ENCODE data around the gene CREBRF. TPM values are rescaled to one million over a fixed set of nuclear protein-coding genes. Genes with fewer than 3 reads are reported as not detected.

CREBRF gene, protein sequence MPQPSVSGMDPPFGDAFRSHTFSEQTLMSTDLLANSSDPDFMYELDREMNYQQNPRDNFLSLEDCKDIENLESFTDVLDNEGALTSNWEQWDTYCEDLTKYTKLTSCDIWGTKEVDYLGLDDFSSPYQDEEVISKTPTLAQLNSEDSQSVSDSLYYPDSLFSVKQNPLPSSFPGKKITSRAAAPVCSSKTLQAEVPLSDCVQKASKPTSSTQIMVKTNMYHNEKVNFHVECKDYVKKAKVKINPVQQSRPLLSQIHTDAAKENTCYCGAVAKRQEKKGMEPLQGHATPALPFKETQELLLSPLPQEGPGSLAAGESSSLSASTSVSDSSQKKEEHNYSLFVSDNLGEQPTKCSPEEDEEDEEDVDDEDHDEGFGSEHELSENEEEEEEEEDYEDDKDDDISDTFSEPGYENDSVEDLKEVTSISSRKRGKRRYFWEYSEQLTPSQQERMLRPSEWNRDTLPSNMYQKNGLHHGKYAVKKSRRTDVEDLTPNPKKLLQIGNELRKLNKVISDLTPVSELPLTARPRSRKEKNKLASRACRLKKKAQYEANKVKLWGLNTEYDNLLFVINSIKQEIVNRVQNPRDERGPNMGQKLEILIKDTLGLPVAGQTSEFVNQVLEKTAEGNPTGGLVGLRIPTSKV
- total RNA-seq (2022; extraction: Qiagen RNA extraction; ENCODE audit: low read depth): 1.6 to 3.3 TPM (median 2.2 TPM) in 5 replicates

DNA sequence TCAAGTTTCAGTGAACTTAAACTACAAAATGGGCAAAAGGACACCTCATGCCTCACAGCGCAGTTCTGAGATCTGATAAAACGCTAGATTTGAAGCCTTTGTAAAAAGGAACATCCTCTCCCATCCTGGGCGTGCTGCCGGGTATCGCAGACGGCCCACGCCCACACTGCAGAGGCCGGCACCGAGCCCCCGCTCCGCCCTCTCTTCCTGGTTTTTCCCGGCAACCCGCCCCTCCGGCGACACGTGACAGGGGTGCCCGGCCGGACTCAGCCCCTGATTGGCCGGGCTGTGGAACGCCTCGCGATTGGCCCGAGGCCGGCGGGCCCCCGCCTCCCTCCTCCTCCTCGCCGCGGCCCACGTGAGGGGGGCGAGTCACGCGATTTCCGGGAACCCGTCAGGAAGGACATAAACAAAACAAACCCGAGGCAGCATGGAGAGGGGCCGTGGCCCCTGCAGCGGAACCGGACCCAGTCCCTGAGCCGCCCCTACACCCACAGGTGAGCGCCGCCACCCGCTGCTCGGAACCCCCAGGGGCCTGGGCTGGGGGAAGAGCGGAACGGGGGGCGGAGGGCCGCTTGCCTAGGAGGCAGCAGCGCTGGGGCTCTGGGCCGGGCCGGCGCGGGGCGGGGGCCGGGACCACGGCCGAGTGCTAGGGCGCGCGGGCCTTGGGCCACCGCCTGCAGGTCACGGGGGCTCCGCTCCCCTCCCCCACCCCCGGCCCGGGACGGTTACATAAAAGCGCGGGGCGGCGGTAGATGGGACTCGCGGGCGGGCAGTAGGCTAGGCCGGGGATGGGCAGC lies at the start of gene CREBRF:
Gene CREBRF (plus strand): TSS at position 370 of the 800 bp plus-strand sequence. CDS start 24,424 bp downstream, outside the sequence.

DNA sequence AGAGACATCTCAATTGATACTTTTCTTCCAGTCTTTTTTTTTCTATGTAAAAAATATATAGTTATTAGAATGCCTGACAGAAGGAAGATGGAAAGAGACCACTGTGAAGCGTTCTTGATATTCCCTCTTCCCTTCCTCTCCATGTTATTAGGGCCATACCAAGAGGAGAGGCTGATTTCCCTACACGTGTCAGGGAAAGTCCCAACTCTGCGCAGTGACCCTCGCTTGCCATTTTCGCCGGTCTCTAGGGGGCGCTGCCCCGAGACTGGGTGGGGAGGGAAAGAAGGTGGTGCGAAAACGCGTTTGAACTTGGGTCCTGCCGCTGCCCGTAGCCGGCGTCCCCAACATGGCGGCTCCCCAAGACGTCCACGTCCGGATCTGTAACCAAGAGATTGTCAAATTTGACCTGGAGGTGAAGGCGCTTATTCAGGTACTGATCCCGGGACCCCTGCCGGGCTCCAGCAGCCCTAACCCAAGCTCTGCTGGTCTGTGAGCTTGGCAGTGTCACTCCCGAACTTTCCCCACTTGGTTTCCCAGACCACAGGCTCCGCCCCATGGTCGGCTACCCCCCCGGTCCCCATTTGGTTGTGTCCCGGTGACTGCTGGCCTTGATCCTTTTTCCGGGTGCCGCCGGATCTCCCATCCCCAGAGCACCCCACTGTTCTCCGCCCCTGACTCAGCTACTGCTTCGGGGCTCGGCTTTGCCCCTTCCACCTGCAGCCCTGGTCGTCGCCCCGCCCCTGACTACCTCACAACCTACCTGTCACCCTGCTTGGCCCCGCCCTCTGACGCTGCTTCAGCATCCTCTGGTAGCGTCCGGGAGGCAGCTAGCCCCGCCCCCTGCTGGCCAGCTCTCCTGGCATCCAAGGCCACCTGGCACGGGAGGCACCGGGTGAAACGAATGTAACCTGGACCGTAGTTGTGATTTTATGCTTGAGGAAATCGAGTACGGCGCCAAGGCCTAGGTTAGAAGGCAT lies 88.3 kb downstream of the CREBRF start, which contains the start of gene BNIP1:
Gene BNIP1 (plus strand): TSS at position 332 of the 977 bp plus-strand sequence. CDS start 15 bp downstream, at position 347.

Other genes with a start within 250 kb of the CREBRF start
- 249 to 302 TPM (median 290 TPM) in 5 replicates for gene ERGIC1, start 222.1 kb upstream of the CREBRF start, total RNA-seq (2022; extraction: Qiagen RNA extraction; ENCODE audit: low read depth)
- gene RPL26L1, start 96.9 kb upstream of the CREBRF start, total RNA-seq (2022; extraction: Qiagen RNA extraction; ENCODE audit: low read depth): 113 to 133 TPM (median 121 TPM) in 5 replicates
- gene ATP6V0E1, start 72.6 kb upstream of the CREBRF start, total RNA-seq (2022; extraction: Qiagen RNA extraction; ENCODE audit: low read depth): 233 to 420 TPM (median 350 TPM) in 5 replicates
- 15.0 to 18.7 TPM (median 16.8 TPM) in 5 replicates for gene BNIP1, start 88.2 kb downstream of the CREBRF start, total RNA-seq (2022; extraction: Qiagen RNA extraction; ENCODE audit: low read depth)
- gene NKX2-5, start 178.9 kb downstream of the CREBRF start, total RNA-seq (2022; extraction: Qiagen RNA extraction; ENCODE audit: low read depth): 11.2 to 15.7 TPM (median 14.4 TPM) in 5 replicates

Measured in A549 treated with CpdA at 1 μM for 4 hours (cell line).